ENCODE measurements around the gene ACVR1. TPM values are rescaled to one million over a fixed set of nuclear protein-coding genes. Genes with fewer than 3 reads are reported as not detected.

ACVR1 gene
- total and polyA plus RNA-seq, 2 of the 13 experiments (the other 11 are each of a cell fraction or from before 2014, with no cell fraction given) = 2.3 to 5.4 TPM

- TF ChIP-seq KMT2B (CRISPR knock-in tag; IDR thresholded peaks at IDR 0.05) (peak; percentile 63), FOXC1 (CRISPR knock-in tag; IDR thresholded peaks at IDR 0.05; ENCODE audit: borderline replicate concordance) (peak; percentile 83; the same call in 1 of the 2 replicates), TCF7L2 (IDR thresholded peaks at IDR 0.05; ENCODE audit: low read depth, low read length) (no peak), SETDB1 (CRISPR knock-in tag; IDR thresholded peaks at IDR 0.05; ENCODE audit: borderline replicate concordance) (no peak), ZNF350 (CRISPR knock-in tag; IDR thresholded peaks at IDR 0.05; ENCODE audit: borderline replicate concordance, low read depth) (no peak; the same call in 1 of the 2 replicates), NFYB (CRISPR knock-in tag; IDR thresholded peaks at IDR 0.05) (no peak), FOXO1 (CRISPR knock-in tag; IDR thresholded peaks at IDR 0.05) (peak; percentile 64), YEATS2 (CRISPR knock-in tag; IDR thresholded peaks at IDR 0.05; ENCODE audit: borderline replicate concordance) (no peak; the same call in 1 of the 2 replicates), ZNF720 (CRISPR knock-in tag; IDR thresholded peaks at IDR 0.05) (no peak), MEIS1 (CRISPR knock-in tag; IDR thresholded peaks at IDR 0.05; ENCODE audit: borderline replicate concordance) (0 out of 2 replicates have a peak, but pooled peaks have one; percentile 72), ZNF691 (CRISPR knock-in tag; IDR thresholded peaks at IDR 0.05; ENCODE audit: borderline replicate concordance, low read depth) (0 out of 2 replicates have a peak, but pooled peaks have one; percentile 33), ZNF775 (CRISPR knock-in tag; IDR thresholded peaks at IDR 0.05; ENCODE audit: borderline replicate concordance) (no peak), EED (CRISPR knock-in tag; IDR thresholded peaks at IDR 0.05) (no peak), ARNTL (CRISPR knock-in tag; IDR thresholded peaks at IDR 0.05) (peak; percentile 89), ZNF367 (CRISPR knock-in tag; IDR thresholded peaks at IDR 0.05; ENCODE audit: borderline replicate concordance) (no peak), PAWR (CRISPR knock-in tag; IDR thresholded peaks at IDR 0.05; ENCODE audit: borderline replicate concordance) (no peak)
- TF ChIP-seq, protein P1, sequence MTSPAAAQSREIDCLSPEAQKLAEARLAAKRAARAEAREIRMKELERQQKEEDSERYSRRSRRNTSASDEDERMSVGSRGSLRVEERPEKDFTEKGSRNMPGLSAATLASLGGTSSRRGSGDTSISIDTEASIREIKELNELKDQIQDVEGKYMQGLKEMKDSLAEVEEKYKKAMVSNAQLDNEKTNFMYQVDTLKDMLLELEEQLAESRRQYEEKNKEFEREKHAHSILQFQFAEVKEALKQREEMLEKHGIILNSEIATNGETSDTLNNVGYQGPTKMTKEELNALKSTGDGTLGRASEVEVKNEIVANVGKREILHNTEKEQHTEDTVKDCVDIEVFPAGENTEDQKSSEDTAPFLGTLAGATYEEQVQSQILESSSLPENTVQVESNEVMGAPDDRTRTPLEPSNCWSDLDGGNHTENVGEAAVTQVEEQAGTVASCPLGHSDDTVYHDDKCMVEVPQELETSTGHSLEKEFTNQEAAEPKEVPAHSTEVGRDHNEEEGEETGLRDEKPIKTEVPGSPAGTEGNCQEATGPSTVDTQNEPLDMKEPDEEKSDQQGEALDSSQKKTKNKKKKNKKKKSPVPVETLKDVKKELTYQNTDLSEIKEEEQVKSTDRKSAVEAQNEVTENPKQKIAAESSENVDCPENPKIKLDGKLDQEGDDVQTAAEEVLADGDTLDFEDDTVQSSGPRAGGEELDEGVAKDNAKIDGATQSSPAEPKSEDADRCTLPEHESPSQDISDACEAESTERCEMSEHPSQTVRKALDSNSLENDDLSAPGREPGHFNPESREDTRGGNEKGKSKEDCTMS (CRISPR knock-in tag; conservative IDR thresholded peaks at IDR 0.05) = no peak
These were observed 35.5 kb downstream of the ACVR1 start (continued) for GRCh38 chr2:157840568-157841156.
